Measurements from ENCODE around the gene DLGAP1.

Gene DLGAP1

GRCh38 chr18:3599195-3599594 is 855.9 kb downstream of the DLGAP1 start:
- H3K27ac ChIP-seq (ENCODE audit: extremely low read depth, low read depth, low read length) = no peak overlapping the region
- CTCF ChIA-PET = interaction anchor here (0.6 to 1.5 kb wide), 4 partner anchors 10 to 581 kb away, joined by 3 read pairs; no protein-coding TSS in a partner anchor
- H3K36me3 ChIP-seq (ENCODE audit: control insufficient read depth in 2 of 2, insufficient read depth in 1 of 2, low read length in 2 of 2) = no peaks in the 10 kb centered on the region
- H3K9me3 ChIP-seq (ENCODE audit: control insufficient read depth, insufficient read depth, low read depth, low read length) = no peaks in the 10 kb centered on the region
- H3K4me1 ChIP-seq (ENCODE audit: control insufficient read depth, insufficient read depth, low read length) = peaks cover 20% of the 10 kb centered on the region
- POLR2A ChIA-PET = no interaction called here
- H3K4me3 ChIP-seq (ENCODE audit: low read depth, low read length) = no peak overlapping the region
- TF ChIP-seq SCRT2 (tag by site-specific recombination; IDR thresholded peaks at IDR 0.05) (peak; percentile 31; the same call in 1 of the 2 replicates), ZBTB26 (tag by site-specific recombination; optimal IDR thresholded peaks at IDR 0.05) (no peak)

- Histone ChIP-seq H3K4me3 (ENCODE audit: low read depth, low read length) (no peak overlapping the region), H3K9me3 (ENCODE audit: control insufficient read depth, insufficient read depth, low read depth, low read length) (no peaks in the 10 kb centered on the region), H3K36me3 (ENCODE audit: control insufficient read depth in 2 of 2, insufficient read depth in 1 of 2, low read length in 2 of 2) (no peaks in the 10 kb centered on the region), H3K27ac (ENCODE audit: extremely low read depth, low read depth, low read length) (no peak overlapping the region), H3K4me1 (ENCODE audit: control insufficient read depth, insufficient read depth, low read length) (peaks cover 16% of the 10 kb centered on the region)
- TF ChIP-seq ZNF449 (tag by site-specific recombination; IDR thresholded peaks at IDR 0.05) = no peak
- TF ChIP-seq TRIM28 (IDR thresholded peaks at IDR 0.05; ENCODE audit: borderline replicate concordance, low read length) = no peak
- TF ChIP-seq ZNF114 (tag by site-specific recombination; IDR thresholded peaks at IDR 0.05) = no peak
- no peak for TF ChIP-seq ZNF2 (tag by site-specific recombination; IDR thresholded peaks at IDR 0.05)
- no peak for TF ChIP-seq ZBTB6 (tag by site-specific recombination; IDR thresholded peaks at IDR 0.05)
- TF ChIP-seq ZNF426 (tag by site-specific recombination; IDR thresholded peaks at IDR 0.05) = no peak
- no peak for TF ChIP-seq ZNF341 (tag by site-specific recombination; IDR thresholded peaks at IDR 0.05; ENCODE audit: low read depth)
- no peak for TF ChIP-seq ZNF366 (tag by site-specific recombination; conservative IDR thresholded peaks at IDR 0.05)
- TF ChIP-seq HIC1 (tag by site-specific recombination; IDR thresholded peaks at IDR 0.05) = no peak
- no peak for TF ChIP-seq ZNF785 (tag by site-specific recombination; IDR thresholded peaks at IDR 0.05)
- TF ChIP-seq ZNF580 (tag by site-specific recombination; IDR thresholded peaks at IDR 0.05) = no peak
- no peak for TF ChIP-seq KLF8 (tag by site-specific recombination; IDR thresholded peaks at IDR 0.05)
- no peak for TF ChIP-seq ZNF76 (tag by site-specific recombination; IDR thresholded peaks at IDR 0.05; ENCODE audit: borderline replicate concordance, low read depth)
- ChIA-PET CTCF (interaction anchor here (1.0 to 1.6 kb wide), 3 partner anchors 13 to 68 kb away, joined by 3 to 5 read pairs (median 3); no protein-coding TSS in a partner anchor), POLR2A (no interaction called here)
Measured at GRCh38 chr18:3598581-3598980, 856.5 kb downstream of the DLGAP1 start.
